IPS DF 4.7 (cell line): Measurements from ENCODE around the gene FAM240A.

Experiments used
- DNase-seq: peaks from one replicate; pipeline ENCODE4 v3.0.0-alpha.2; 2013; ENCODE audit warnings: low spot score; ENCODE audit errors: extremely low read depth

The FAM240A gene

GRCh38 chr3:46626039-46626438 is 13.7 kb downstream of the FAM240A start:
- DNase-seq, result no peak

DNA sequence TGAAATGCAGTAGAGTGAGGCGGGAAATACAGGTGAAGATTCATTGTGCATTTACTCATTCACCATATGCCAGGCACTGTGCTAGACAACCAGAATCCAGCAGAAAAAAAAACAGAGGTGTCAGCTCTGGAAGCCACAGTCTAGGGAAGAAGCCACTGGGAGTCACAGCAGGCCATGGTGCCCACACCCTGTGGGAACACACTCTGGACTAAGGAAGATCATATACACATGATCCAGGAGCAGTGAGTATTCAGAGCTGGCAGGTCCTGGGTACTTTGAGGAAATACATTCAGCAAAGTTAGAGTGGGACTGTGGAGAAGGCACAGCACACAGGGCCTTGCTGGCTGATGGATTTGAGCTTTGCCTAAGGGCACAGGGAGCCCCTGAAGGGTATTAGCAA is 14.8 kb downstream of the FAM240A start:
- no peak for DNase-seq

DNA sequence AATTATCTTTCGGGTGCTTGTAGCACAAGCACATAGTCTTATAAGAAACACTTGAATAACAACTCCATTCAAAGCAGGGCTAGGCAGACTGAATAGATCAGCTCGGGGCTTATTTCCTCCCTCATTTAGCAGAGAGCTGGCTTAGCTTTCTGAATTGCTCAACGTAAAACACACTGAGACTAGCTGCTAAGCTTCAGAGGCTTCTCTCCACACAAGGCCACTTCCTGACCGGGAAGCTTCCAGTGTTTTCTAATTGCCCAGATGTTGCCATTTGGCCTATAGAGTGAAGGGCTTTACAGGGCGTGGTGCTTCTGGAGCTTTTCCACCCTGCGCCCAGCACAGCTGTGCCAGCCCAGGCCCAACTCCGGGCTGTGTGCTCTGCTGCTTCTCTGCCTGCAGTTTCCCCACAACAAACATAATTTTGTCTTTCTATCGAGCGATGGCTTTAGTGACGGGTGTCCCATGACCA is 16.6 kb downstream of the FAM240A start:
- DNase-seq, result no peak

GRCh38 chr3:46629551-46630517 is 17.5 kb downstream of the FAM240A start:
- DNase-seq, result peak; percentile 88

GRCh38 chr3:46632792-46633191 is 20.5 kb downstream of the FAM240A start:
- DNase-seq, result no peak

DNA sequence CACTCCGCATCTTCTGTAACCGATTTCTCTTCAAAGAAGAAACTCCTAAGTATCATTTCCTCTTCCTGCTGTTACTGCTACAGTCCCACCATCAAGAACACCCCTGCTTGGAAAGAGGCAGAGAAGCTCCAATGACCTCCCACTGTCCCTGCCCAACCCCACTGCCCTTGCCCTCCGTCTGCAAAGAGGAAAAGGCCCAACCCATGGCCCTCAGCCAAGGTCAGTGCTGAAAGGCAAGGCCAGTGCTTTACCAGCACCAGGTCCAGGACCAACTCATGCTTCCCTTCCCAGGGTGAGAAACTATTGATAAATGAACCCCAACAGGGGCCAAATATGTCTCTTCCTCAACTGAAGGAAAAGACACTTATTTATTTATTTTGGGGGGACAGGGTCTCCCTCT is 22.5 kb downstream of the FAM240A start:
- no peak for DNase-seq

- no peak for DNase-seq
These were observed 26.9 kb downstream of the FAM240A start for GRCh38 chr3:46639221-46639620.

DNA sequence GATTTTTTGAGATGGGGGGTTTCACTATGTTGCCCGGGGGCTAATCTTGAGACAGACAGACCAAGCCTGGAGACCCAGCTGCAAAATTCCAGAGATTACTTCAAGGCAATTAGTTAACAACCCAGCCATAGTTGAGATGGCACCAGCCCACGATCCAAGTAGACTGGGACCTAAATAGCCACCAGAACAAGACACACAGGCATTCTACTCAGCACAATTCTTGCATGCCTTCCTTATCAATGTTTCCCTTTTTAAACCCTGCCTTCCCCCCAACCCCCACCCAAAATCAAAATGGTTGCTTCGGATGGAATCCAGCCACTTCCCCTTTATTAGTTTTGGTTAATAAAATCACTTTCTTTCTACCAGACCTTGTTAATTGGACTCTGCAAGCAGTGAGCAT is 28.6 kb downstream of the FAM240A start:
- DNase-seq, result no peak

- no peak for DNase-seq
These were observed 30.6 kb downstream of the FAM240A start for GRCh38 chr3:46642971-46643370.

- no peak for DNase-seq
These were observed 31.4 kb downstream of the FAM240A start for GRCh38 chr3:46643701-46644100.

GRCh38 chr3:46646700-46647099 is 34.4 kb downstream of the FAM240A start:
- DNase-seq, result no peak

DNA sequence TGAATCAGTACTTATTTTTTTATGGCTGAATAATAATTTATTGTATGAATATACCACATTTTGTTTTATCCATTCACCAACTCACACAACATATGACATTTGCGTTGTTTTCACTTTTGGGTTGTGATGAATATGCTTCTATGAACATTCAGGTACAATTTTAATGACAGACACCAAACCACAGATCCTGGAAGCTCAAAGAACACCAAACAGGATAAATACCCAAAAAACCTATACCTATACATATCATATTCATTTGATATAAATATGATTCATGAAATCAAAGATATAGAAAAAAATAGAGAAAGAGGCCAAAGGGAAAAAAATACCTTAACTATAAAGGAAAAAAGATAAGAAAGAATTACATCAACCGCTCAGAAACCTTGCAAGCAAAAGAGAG is 35.8 kb downstream of the FAM240A start:
- no peak for DNase-seq

DNA sequence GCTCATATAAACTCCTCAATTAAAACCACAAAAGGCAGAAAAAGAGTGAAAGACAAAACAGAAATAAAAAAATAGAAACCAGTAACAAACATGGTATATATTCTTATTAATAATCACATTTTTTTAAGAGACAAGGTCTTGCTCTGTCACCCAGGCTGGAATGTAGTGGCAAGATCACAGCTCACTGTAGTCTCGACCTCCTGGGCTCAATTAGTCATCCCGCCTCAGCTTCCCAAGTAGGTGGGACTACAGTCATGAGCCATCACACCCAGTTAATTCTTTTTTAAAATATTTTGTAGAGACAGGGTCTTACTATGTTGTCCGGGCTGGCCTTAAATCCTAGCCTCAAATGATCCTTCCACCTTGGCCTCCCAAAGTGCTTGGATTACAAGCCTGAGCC is 37.1 kb downstream of the FAM240A start:
- no peak for DNase-seq

DNA sequence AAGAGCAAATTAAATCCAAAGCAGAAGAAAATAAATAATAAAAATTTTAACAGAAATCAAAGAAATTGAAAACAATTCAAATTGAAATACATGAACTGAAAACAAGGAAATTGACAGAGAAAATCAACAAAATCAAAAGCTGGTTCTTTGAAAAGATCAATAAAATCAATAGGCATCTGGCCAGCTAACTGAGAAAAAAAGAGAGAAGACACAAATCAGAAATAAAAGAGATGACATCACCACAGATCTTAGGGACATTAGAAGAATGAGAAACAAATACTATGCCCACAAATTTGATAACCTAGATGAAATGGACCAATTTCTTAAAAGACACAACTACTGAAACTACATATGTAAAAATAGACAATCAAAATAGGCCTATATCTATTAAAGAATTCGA is 38.8 kb downstream of the FAM240A start:
- no peak for DNase-seq

DNA sequence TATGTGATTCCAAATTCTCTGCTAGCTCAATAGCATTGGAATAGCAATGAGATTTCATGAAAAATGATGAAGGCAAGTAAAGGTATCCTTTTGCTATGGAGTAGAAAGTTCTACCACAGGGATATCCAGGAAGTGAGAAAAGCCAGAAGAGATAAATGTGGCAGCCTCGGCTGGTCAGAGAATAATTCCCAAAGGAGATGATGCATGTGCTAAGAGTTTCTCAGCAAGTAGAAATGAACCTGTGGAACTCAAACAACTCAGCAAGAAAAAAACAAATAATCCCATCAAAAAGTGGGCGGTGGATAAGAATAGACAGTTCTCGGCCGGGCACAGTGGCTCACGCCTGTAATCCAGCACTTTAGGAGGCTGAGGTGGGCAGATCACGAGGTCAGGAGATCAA is 42.9 kb downstream of the FAM240A start:
- no peak for DNase-seq

GRCh38 chr3:46656778-46657556 is 44.6 kb downstream of the FAM240A start:
- no peak for DNase-seq

- no peak for DNase-seq
These were observed 47.0 kb downstream of the FAM240A start for GRCh38 chr3:46659285-46659684.

DNA sequence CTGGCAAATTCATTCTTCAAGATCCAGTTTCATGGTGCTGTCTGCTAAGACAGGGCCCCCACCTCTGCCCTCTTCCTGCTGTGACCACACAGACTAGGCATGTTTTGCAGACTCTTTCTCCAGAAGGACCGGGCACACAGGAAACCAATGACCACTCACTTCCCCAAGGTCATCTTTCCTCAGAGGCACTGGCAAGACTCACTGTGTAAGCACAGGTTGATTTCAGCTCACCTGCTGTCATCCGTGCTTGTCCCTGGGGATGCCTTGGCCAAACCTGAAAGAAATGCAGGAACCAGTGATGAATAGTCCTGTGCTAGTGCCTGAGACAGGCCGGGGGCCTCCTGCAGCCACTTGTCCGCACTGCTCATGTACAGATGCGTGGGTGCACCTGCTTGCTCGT is 47.7 kb downstream of the FAM240A start:
- no peak for DNase-seq

DNA sequence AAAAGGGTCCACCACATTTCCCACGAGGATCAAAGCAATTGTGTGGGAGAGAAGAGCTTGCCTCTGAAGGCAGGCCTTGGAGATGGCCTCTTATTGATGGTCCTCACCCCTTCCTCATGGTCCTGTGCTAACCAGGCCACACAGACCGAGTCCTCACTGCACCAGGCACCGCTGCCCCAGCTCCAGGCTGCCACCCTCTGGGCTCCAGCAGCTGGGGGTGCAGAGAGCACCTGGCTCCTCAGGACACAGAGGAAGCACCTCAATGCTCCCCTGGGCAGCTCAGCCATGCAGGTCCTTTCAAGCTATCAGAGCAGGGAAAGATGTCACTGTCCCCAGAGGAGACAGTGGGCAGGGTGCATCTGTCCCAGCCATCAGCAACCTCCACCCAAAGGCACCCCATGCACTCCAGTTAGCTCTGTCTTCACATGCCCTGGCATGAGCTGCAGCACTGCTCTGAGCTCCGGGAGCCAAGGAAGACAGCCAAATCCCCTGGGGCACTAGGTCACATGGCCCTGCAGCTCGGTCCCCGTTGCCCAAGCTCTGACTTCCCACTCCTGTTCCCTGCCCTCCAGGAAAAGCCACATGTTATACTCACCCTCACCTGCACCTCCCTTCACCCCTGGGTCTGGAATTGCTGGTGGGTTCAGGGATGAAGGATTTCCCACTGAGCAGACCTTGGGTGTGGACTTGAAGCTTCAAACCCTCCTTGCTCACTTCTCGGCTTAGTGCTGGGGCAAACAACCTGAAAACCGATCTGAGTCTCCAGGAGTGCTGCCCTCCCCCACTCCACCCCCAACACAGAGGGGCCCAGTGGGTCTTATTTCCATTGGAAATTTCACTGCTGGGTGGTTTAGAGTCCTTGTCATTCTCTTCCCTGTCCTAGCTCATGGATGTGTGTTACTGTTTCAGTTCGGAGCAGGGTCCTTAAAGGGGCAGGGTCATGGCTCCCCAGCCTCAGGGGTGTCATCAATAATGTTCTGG is 48.5 kb downstream of the FAM240A start:
- no peak for DNase-seq

DNA sequence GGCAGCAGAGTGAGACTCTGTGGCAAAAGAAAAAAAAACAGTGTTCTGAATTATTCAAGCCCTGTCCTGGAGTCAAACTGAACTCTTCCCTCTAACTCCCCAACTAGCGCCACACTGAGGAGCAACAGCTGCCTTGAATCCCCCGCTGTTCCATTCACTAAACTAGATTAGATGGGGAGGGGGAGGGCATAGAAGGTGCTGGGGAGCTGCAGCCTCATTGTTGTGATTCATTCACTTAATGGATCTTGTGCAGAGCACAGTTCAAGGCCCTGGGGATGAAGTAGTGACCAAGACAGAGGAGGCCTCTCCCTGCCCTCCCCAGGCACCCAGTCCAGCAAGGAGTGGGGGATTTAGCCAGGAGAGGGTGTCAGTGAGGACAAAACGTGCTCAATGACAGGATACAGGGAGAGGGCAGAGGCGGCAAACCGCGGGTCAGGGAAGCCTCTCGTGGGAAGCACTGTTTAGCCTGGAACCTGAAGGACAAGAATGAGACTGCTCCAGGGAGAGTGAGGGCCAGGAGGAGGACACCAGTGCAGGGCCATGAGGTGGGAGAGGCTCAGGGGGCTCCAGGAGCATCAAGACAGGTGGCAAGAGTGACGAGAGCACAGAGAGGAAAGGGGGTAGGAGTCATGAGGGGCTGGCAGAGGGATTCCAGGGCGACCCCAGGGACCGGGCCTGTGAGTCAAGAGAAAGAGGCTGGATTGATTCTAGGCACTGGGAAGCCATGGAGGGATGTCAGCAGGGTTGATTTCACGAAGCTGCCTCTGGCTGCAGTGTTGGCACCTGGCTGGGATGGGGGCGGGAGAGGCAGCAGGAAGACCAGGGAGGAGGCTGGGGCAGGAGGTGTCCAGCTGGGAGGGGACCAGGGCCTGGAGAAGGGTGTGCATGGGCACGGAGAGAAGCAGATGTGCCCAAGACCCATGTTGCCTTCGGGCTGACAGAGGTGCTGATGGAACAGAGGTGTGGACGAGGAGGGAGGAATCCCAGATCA is 49.7 kb downstream of the FAM240A start:
- DNase-seq, result no peak
